Measurements from ENCODE around the gene SMG1. TPM values are rescaled to one million over a fixed set of nuclear protein-coding genes. Genes with fewer than 3 reads are reported as not detected.

The SMG1 gene
- total RNA-seq (ENCODE audit: low replicate concordance), result 50.0 and 77.7 TPM in 2 replicates

GRCh38 chr16:18925986-18926865 lies at the start of gene SMG1:
TSS of gene SMG1 (minus strand) at chr16:18926408. CDS start at chr16:18926041, 367 bp downstream.
- H3K4me3 ChIP-seq (ENCODE audit: low read depth, low read length), result peak within 1 kb of the TSS; percentile 70
- peak; percentile 89 for DNase-seq (ENCODE audit: low read depth)

DNA sequence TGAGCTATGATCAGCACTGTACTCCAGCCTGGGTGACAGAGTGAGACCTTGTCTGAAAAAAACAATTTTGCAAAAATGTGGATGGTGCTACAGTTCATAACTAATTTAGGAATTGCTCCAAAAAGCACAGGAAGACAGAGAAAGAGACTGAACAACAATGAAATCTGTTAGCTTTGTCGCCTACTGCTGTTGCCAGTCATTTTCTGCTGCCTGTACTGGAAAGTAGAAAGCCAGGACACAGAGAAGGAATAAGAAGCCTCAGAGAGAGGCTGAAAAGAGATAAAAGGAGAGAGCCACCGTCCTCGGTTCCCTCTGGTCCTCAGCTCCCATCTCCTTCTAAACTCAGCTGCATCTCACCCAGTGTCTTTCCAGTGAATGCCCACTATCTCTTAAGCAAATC lies 48.9 kb upstream of the SMG1 start:
- DNase-seq (ENCODE audit: low read depth), result no peak
- no peak overlapping the region for H3K4me3 ChIP-seq (ENCODE audit: low read depth, low read length)
- no peak for TF ChIP-seq CTCF (IDR thresholded peaks at IDR 0.05; ENCODE audit: insufficient read depth, low read length)

GRCh38 chr16:18969855-18970240 lies 43.6 kb upstream of the SMG1 start:
- no peak overlapping the region for H3K4me3 ChIP-seq (ENCODE audit: low read depth, low read length)
- TF ChIP-seq CTCF (IDR thresholded peaks at IDR 0.05; ENCODE audit: insufficient read depth, low read length), result no peak
- DNase-seq (ENCODE audit: low read depth), result no peak

DNA sequence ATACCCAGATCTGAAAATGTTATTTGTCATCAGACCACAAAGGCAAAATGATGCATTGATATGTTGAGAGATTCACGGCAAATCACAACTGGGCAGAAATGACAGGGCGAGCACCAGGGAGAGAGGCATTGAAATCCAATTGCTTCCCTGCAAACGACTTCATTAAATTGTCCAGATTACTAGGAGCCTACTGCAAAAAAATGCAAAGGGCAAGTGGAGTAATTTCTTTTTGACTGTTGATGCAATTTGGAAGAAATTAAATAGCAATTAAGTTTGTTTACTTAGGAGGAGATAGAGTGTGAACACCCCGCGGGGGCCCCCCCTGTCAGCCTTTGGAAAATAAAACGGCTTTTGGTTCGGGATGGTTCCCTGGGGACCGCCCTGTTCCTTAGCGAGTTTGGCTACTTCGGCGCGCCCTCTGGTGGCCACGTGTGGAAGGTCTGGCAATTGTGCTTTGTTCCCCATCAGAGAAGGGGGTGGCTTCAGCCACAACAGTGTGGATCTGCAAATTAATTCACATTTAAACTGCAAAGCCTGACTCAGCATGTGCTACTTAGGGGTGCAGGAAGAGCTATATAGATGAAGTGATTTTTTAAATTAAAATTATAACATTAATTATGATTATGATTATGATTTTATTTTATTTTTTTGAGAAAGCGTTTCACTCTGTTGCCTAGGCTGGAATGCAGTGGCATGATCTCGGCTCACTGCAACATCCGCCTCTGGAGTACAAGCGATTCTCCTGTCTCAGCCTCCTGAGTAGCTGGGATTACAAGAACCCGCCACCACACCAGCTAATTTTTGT lies 43.0 kb upstream of the SMG1 start:
- peak overlapping the region; percentile 64 for H3K4me3 ChIP-seq (ENCODE audit: low read depth, low read length)
- peak; percentile 89 for TF ChIP-seq CTCF (IDR thresholded peaks at IDR 0.05; ENCODE audit: insufficient read depth, low read length)

DNA sequence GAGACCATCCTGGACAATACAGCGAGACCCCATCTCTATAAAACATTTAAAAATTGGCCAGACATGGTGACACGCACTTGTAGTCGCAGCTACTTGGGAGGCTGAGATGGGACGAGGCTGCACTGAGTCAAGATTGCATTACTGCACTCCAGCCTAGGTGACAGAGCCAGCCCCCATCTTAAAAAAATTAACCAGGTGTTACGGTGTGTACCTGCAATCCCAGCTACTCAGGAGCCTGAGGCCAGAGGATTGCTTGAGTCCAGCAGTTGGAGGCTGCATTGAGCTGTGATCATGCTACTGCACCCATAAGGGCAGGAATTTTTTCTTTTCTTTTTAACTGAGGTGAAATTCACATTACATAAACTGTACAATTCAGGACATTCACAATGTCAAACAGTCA lies 40.6 kb upstream of the SMG1 start:
- H3K4me3 ChIP-seq (ENCODE audit: low read depth, low read length), result no peak overlapping the region
- no peak for DNase-seq (ENCODE audit: low read depth)
- no peak for TF ChIP-seq CTCF (IDR thresholded peaks at IDR 0.05; ENCODE audit: insufficient read depth, low read length)

More for the DNA sequence above, 43.0 kb upstream of the SMG1 start:
- peak; percentile 82 for DNase-seq (ENCODE audit: low read depth)

- no peak for DNase-seq (ENCODE audit: low read depth)
- no peak for TF ChIP-seq CTCF (IDR thresholded peaks at IDR 0.05; ENCODE audit: insufficient read depth, low read length)
- H3K4me3 ChIP-seq (ENCODE audit: low read depth, low read length), result no peak overlapping the region
These were observed 39.3 kb upstream of the SMG1 start for GRCh38 chr16:18965555-18965954.

DNA sequence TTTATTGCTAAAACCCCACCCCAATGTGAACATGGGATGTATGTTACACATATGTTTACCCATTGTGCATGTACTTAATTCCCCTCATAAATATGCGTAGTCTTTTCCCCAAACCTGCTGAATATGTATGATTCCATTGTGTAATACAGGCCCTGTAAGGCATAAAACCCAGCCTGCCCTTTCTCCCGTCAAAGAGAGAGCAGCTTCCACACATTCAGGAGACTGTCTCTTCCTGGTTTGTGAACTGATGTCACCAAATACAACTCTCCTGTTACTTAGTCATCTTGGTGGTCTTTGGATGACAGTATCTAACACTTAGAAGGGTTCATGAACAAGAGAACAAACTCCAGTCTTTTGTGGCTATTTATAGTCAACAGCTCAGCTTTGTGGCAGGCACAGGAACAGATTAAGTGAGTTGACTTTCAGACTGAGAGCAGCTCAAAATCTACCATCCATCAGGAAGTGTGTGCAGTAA lies 32.9 kb upstream of the SMG1 start:
- DNase-seq (ENCODE audit: low read depth), result peak; percentile 33

More for the DNA sequence above, 32.9 kb upstream of the SMG1 start:
- H3K4me3 ChIP-seq (ENCODE audit: low read depth, low read length), result no peak overlapping the region
- TF ChIP-seq CTCF (IDR thresholded peaks at IDR 0.05; ENCODE audit: insufficient read depth, low read length), result no peak

Measured in fibroblast of the aortic adventitia (primary cell).